SK-N-SH treated with all-trans-retinoic acid at 6 μM for 48 hours (cell line): ENCODE results near the gene NKD2.

ENCODE experiments used
- ARNTL ChIP-seq: fragments of 450-650 bp; formaldehyde crosslinking; IDR thresholded peaks from 2 replicates; pipeline ENCODE4 v1.5.0; 2020; ENCODE audit warnings: low read depth, mild to moderate bottlenecking, moderate library complexity, borderline replicate concordance
- CREB5 ChIP-seq: fragments of 250-450 bp; sonication (Bioruptor Pico); IDR thresholded peaks from 2 replicates; pipeline ENCODE4 v1.5.1; 2020; ENCODE audit warnings: low read depth, mild to moderate bottlenecking, moderate library complexity
- OSR1 ChIP-seq: fragments of 250-450 bp; sonication (Bioruptor Pico); IDR thresholded peaks from 2 replicates; pipeline ENCODE4 v1.8.0; 2022; ENCODE audit warnings: moderate library complexity, mild to moderate bottlenecking, inconsistent platforms
- PATZ1 ChIP-seq: fragments of 250-450 bp; sonication (Bioruptor Pico); IDR thresholded peaks from 2 replicates; pipeline ENCODE4 v1.8.0; 2020; ENCODE audit warnings: mild to moderate bottlenecking, moderate library complexity, borderline replicate concordance
- RARB ChIP-seq: fragments of 250-450 bp; sonication (Bioruptor Pico); IDR thresholded peaks from 2 replicates; pipeline ENCODE4 v1.8.0; 2021; ENCODE audit warnings: mild to moderate bottlenecking, moderate library complexity
- ZFP3 ChIP-seq: fragments of 250-450 bp; sonication (Bioruptor Pico); IDR thresholded peaks from 2 replicates; pipeline ENCODE4 v1.5.0; 2020; ENCODE audit warnings: mild to moderate bottlenecking, moderate library complexity
- ZNF565 ChIP-seq: fragments of 450-650 bp; formaldehyde crosslinking; conservative IDR thresholded peaks from 2 replicates; pipeline ENCODE4 v1.5.0; 2020; ENCODE audit warnings: low read depth, mild to moderate bottlenecking, moderate library complexity

GRCh38 chr5:959581-960531, 48.7 kb upstream of the NKD2 start:
- TF ChIP-seq RARB (CRISPR knock-in tag) (no peak), ZFP3 (CRISPR knock-in tag) (no peak), OSR1 (CRISPR knock-in tag) (no peak), CREB5 (CRISPR knock-in tag) (no peak), ARNTL (CRISPR knock-in tag) (no peak), PATZ1 (CRISPR knock-in tag) (no peak), ZNF565 (no peak)
